D721Med (cell line): Measurements from ENCODE around the gene DPAGT1.

Experiments used
- DNase-seq: peaks from one replicate; pipeline ENCODE4 v3.0.0; 2011; ENCODE audit warnings: low spot score; ENCODE audit not compliant: insufficient read length
- FAIRE-seq: peaks from 2 replicates; lab custom pipeline; 2011; peaks lifted over from hg19 to GRCh38; lab: Jason Lieb, UNC
- TF ChIP-seq, protein P1 (sequence below): IDR thresholded peaks from 2 replicates; pipeline ENCODE4 v1.5.1; 2012; ENCODE audit warnings: mild to moderate bottlenecking, control low read depth; ENCODE audit not compliant: insufficient read depth; ENCODE audit errors: missing control alignments

The DPAGT1 gene

DNA sequence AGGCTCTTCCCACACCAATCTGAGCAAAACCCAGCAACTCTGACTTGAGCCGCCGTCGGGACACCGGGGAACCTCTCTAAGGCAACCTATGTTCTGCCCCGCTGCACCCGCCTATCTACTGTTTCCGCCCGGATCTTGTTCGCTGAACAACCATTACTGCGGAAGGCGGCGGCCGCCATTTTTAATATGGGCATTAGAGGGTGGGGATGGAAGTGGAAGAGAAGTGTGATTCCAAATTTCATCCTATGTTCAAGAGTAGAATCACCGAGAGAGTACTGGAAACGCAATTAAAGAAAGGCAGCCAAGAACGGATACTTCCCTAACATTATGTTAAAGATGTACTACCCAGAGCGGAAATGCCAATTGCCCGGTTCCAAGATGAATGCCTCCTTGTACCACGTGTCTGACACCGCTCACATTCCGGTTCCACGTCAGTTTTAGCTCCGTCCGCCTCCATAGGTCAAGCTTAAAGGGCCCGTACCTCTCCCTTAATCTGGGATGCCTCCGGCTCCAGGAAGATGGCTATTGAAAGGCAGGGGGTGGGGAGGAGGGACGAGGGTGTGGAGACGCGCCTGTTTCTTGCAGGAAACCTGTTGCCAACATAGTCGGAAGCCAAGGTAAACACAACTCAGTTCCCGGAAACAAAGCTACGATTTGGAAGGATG lies at the start of gene DPAGT1:
TSS of gene DPAGT1 (minus strand) at position 95 of the 665 bp plus-strand sequence. CDS start 198 bp downstream, outside the sequence.
- TF ChIP-seq, protein P1, sequence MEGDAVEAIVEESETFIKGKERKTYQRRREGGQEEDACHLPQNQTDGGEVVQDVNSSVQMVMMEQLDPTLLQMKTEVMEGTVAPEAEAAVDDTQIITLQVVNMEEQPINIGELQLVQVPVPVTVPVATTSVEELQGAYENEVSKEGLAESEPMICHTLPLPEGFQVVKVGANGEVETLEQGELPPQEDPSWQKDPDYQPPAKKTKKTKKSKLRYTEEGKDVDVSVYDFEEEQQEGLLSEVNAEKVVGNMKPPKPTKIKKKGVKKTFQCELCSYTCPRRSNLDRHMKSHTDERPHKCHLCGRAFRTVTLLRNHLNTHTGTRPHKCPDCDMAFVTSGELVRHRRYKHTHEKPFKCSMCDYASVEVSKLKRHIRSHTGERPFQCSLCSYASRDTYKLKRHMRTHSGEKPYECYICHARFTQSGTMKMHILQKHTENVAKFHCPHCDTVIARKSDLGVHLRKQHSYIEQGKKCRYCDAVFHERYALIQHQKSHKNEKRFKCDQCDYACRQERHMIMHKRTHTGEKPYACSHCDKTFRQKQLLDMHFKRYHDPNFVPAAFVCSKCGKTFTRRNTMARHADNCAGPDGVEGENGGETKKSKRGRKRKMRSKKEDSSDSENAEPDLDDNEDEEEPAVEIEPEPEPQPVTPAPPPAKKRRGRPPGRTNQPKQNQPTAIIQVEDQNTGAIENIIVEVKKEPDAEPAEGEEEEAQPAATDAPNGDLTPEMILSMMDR: no peak
- FAIRE-seq (peak; percentile 51), DNase-seq (no peak)

DNA sequence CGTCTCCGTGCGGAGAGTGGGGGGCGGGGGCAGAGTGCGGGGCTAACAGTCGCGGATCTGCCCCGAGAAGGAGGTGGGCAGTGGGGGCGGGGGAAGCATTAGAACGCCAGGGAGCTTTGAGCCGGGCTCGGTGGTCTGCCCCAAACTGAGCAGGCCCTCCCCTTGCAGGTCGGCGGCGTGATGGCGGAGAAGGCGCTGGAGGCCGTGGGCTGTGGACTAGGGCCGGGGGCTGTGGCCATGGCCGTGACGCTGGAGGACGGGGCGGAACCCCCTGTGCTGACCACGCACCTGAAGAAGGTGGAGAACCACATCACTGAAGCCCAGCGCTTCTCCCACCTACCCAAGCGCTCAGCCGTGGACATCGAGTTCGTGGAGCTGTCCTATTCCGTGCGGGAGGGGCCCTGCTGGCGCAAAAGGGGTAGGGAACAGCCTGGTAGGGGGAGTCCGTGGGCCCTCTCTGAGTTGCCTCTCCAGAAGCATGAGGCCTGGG lies 48.2 kb upstream of the DPAGT1 start:
- no peak for FAIRE-seq
- TF ChIP-seq, protein P1: no peak
- DNase-seq: no peak

DNA sequence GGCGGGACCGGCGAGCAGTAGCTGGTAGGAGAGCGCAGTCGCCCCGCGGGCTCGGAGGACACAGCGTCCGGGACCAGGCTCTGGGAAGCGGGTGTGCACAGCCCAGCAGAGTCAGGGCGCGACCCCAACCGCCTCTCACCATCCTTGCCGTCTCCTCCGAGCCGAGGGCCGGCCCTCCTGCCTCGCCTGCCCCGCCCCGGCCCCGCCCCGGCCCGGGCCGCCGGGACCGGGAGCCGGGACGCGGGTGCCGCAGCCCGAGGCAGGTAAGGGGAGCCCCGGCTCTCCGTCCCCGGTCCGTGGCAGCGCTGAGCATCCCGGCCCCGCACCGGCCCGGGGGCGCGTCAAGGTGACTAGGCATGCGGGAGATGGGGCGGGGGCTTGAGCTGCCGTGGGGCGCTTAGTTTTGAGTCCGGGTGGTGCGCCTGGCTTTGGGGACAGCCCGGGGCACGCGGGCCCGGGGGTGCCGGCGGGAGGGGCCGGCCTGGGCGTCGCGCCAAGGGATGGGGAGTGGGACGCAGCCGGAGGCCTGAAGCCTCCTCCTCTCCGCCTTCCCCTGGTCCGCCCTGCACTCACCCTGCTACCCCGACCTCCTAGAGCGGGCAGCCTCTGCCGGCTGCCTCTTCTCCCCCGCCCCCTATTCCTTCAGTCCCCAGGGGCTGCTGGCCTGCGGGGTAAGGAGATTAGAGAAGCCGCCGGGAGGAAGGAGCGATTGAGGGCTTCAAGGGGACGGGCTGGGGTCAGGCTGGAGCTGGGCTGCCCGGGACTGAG lies 47.5 kb upstream of the DPAGT1 start, which contains the start of gene ABCG4:
TSS of gene ABCG4 (plus strand) at position 35 of the 768 bp plus-strand sequence. CDS start 914 bp downstream, outside the sequence.
- DNase-seq (peak; percentile 73), FAIRE-seq (no peak)
- TF ChIP-seq, protein P1: no peak

DNA sequence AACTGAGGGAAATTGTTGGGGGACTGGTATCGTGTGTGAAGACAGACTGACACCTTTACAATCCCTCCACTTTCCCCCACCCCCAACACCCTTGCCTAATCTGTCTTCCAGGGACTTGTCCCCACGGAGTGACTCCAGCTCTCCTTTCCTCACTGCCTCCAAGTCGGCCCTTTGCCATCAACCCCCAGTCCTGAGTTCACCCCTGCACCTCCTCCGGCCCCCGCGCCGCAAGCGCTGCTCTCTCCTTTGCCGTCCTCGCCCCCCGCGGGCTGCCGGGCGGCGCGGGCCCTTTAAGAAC lies 47.0 kb upstream of the DPAGT1 start:
- TF ChIP-seq, protein P1: no peak
- FAIRE-seq: no peak
- DNase-seq: no peak

DNA sequence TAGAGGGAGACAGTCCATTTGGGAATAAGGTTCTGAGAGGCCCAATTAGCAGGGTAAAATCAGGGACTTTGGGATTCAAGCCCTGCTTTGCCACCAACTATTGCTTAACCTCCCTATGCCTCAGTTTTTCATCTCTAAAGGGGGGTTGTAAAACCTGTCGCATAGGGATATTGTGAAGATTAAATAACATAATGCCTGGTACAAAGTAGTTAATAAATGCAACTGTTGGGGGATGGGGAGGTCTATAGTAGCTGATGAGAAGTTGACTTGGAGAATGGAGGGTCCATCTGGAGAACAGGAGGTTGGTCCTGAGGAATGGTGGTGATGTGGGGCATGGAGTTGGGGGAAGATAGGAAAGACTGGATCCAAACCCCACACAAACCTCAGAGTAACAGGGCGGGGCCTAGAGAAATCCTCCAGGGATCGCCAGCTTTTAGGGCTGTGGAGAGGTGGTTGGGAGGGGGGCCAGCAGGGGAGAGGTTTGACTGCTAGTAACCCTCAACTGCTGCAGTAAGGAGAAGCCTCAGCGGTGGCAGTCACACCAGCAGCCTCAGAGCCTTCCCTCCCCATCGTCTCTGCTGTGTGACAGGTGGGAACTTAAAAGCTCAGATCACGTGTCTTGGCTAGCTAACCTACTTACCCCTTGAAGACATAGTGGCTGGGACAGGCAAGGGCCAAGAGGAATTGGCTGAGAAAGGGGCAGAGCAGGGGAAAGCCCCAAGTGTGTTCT lies 46.1 kb upstream of the DPAGT1 start:
- DNase-seq (no peak), FAIRE-seq (no peak)
- TF ChIP-seq, protein P1: no peak

DNA sequence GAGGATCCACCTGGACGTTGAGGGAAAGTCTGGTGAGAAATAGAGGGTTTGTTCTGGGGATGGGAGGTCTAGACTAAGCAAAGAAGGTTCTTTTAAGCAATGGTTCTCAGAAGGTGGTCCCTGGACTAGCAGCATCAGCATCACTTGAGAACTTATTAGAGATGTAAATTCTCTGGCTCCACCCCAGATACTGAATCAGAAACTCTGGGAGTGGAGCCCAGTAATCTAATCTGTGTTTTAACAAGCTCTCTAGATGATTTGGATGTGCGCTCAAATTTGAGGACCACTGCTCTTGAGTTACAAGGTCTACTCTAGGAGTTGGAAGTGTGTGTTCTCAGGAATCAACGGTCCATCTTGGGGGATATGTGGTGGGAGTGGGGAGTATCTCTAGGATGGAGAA lies 43.9 kb upstream of the DPAGT1 start:
- FAIRE-seq (no peak), DNase-seq (no peak)
- TF ChIP-seq, protein P1: no peak
